Activated gamma-delta T cell treated with Interleukin-2 at 50 U/mL for 16 hours (primary cell): ENCODE data around the gene PRKCB.
"Not testable (repeated sequence)": the region's sequence is repeated elsewhere in the genome, so short reads cannot be mapped to it uniquely, and the experiment has no call there.

Source experiments
- DNase-seq: peaks from one replicate; pipeline ENCODE4 v3.0.0-alpha.2; 2020

The PRKCB gene

DNA sequence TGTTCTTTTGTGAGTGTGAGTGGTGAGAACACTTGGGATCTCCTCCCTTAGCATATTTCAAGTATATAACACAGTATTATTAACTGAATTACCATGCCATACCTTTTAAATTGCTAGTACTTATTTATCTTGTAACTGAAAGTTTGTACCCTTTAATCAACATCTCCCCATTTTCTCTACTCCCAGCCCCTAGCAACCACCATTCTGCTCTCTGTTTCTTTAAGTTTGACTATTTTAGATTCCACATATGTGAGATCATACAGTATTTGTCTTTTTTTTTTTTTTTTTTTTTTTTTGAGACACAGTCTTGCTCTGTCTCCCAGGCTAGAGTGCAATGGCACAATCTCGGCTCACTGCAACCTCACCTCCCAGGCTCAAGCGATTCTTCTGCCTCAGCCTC is 302.8 kb downstream of the PRKCB start:
- DNase-seq, result no peak

DNA sequence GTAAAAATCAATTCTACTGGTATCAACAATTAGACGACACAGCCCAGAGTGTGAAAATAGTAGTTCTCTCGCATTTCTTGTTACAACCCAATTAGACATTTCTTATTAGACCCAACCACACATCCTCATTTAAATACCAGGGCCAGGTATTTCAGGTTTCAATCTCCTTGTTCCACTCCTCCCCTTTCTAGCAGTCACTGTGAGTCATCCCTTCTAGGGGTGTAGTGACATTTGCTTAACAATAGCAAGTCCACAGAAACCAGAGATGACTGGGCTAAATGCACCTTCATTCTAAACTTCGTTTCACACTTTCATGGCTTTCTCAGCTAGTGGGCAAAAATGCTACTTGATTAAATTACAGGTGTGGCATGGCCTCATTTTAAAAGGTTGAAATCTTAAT is 303.5 kb downstream of the PRKCB start:
- no peak for DNase-seq

DNA sequence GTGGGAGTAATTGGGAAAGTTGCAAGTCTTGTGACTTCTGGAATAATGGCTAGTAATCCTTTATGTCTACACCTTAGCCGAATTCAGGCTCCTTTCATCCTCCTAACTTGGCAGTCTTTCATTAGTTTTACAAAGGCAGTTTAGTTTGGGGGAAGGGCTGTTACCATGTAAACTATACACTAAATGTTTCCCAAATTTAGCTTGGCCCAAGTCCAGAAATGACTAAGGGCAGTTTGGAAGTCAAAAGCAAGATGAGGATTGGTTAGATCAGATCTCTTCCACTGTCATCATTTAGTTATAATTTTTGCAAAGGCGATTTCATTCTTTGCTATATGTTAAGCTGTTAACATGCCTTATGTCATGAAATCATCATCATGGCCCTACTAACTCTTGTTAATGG is 304.9 kb downstream of the PRKCB start:
- no peak for DNase-seq

DNA sequence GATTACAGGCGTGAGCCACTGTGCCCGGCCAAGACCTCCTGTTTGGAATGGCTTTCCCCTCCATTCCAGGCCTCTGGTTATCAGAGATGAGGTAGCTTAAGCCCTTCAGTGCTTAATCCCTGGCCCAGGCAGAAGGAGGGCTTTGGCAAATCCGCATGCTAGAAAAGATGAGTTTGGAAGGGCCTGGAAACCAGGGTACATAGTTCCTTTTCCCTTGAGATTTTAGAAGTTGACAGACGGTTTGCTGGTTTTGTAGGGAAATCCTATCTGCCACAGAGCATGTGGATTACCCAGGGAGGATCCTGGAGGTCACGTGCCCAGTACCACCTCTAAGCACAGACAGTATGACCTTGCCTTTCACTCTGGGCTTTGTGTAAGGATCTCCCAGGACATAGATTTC is 305.7 kb downstream of the PRKCB start:
- DNase-seq, result no peak

DNA sequence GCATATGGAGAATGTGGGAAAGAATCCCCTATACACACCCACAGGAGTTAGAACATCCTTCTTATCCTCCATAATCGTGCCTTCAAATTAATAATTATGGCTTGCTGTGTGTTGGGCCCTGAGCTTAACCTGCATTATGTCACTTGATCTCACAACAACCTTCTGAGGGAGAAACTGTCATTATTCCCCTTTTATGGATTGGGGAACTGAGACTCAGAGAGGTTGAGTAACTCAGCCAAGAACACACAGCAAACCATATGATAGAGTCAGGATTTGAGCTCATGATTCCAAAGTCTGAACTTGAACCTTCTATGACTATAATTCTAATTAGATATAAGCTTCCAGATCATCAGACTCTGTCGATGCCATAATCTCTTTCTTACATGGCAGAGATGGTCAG is 306.1 kb downstream of the PRKCB start:
- DNase-seq, result no peak

DNA sequence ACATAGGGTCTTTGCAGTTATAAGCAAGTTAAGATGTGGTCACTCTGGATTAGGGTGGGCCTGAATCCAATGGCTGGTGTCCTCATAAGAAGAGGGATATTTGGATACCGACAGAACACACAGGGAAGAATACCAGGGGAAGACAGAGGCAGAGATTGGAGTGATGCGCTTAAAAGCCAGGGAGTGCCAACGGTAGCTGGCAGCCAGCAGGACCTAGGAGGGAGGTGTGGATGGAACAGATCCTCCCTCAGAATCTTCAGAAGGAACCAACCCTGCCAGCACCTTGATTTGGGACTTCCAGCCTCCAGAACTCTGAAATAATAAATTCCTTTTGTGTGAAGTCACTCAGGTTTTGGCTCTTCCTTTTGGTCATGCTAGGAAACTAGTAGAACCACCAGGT is 310.1 kb downstream of the PRKCB start:
- no peak for DNase-seq

DNA sequence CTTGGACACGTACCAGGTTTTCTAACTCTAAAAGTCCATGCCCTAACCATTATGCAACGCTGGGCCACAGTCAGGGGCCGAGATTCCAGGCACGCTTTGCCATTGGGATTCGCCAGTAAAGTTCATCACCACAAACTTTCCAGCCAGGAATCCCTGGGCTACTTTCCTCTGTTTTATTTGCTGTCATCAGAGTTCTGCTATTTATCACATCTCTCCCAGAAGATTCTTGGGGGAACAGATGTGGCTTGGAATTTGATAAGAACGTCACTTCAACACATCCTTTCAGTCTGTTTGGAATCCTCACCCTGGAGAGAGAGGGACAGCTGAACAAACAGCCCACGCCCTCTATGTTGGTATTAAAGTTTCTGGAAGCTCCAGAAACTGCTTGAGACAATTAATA is 310.7 kb downstream of the PRKCB start:
- no peak for DNase-seq

DNA sequence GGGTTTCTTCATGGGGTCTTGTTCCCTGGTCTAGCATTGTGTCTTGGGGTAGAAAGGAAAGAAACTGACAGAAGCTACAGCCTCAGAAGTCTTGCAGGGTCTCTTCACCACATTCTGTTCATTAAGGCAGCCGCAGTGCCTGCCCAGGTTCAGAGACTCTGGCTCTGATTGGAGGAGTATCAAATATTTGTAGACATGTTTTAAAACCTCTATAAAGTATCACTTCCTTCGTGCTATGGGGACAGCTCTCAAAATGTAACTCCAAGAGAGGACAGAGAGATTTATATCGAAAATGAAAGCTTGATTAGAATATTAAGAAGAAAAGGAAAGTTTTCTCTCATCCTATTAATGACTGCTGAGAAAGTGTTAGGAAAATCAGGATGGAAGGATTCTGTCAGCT is 313.3 kb downstream of the PRKCB start:
- DNase-seq, result no peak

DNA sequence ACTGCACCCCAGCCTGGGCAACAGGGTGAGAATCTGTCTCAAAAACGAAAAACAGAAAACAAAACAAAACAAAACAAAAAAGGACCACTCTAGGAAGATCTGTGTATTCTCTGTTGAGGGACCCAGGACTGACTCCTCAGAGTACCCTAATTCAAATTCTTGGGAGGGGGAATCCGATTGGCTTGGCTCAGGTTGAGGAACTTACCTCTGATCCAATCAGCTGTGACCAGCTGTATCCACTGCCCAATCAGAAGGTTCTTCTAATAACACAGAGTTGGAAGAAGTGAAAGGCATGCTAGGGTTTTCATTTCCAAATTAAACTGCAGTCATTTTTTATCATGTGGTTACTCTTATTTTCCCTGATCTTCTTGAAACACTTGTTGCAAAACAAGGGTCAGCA is 314.5 kb downstream of the PRKCB start:
- DNase-seq, result no peak

DNA sequence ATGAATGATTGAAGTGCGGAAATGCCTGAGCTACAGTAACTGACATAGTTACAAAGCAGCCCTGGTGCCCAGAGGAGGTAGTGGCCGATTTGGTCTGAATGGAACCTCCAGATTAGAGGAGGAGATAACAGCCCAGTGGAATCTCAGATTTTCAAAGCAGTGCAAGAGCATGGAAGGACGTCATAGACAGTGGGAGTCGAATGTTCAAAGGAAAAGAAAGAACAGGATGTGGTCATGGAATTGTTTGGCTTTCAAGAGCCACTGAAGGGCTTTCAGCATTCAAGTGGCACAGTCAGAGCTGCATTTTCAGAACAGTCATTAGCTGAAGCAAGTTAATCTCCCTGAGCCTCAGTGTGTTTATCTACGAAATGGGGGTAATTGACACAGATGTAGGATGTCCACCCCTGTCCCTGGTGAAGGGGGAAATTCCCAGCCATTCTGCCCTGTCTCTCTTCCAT is 315.7 kb downstream of the PRKCB start:
- no peak for DNase-seq

DNA sequence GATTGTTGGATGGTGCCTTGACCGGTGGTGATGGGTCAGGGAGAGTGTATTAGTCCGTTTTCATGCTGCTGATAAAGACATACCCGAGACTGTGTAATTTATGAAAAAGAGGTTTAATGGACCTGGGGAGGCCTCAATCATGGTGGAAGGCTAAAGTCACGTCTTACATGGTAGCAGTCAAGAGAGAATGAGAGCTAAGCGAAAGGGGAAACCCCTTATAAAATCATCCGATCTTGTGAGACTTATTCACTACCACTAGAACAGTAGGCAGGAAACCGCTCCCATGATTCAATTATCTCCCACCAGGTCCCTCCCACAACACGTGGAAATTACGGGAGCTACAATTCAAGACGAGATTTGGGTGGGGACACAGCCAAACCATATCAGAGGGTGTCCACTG is 316.3 kb downstream of the PRKCB start:
- DNase-seq, result not testable (repeated sequence)

DNA sequence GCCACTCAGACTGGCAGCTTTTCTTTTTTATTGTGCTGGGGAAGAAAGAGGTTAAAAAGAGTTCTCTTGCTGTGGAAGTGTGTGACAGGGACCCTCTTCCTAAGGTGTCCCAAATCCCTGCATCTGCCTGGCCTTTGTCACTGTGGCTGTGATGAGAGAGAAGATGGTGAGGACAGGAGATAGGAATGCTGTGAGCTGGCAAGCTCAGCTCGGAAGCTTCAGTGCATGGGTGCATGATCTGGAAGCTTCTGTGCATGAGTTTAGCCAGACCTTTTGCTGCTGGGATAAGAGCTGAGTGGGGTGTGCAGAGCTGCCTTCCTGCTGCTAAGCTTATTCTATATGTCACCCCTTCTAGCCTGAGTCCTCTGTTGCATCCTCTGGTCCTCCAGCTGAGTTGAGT is 317.0 kb downstream of the PRKCB start:
- no peak for DNase-seq

DNA sequence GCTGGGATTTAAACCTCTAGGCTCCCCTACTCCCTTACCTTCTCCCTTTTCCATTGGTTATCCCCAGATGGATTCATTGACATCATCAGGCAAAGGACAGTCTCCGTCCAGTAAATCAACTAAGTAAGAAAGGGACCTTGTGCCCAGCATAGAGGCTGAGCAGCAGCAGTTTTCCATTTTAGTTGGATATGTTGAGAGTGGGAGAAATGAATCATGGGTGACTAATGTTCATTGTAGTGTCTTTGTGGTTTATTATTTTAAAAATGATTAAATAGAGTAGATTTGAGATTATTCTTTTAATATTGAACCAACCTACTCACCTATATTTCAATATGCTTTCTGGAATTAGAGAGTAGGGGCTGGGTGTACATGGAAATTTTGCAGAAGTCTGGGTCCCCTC is 321.0 kb downstream of the PRKCB start:
- DNase-seq, result no peak

DNA sequence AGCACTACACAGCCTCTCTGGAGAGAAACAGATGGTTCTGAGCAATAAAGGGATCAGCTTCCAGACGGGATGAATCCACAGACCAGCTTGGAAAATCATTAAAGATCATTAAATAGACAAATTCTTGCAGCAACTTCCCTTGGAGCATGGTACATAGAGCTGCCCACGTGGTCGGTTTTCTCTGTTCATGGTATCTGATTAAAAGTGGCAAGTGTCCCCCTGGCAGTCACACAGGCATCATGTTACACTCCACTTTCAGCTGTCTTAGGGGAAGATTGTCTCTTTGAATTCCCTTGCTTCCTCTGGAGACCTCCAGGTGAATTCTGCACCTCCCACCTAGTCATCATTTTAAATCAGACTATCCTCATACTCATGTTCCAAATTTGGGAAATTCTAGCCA is 328.2 kb downstream of the PRKCB start:
- DNase-seq, result no peak

DNA sequence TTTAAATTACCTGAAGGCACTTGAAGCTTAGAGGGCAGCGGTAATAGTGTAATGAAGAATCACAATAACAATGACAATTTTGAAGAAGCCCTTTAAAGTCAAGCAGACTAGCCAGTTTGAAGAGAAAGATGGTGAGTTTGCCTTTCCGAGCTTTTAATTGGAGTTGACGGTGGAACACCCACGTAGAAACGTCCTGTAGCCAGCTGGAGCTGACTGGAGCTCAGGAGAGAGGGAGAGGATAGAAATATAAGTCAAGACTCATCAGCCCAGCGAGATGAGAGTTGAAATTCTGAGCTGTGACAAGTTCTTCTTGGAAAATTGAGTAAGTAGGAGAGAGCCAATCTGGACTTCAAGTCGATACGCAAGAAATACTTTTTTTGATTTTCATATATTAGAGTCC is 328.6 kb downstream of the PRKCB start:
- no peak for DNase-seq

DNA sequence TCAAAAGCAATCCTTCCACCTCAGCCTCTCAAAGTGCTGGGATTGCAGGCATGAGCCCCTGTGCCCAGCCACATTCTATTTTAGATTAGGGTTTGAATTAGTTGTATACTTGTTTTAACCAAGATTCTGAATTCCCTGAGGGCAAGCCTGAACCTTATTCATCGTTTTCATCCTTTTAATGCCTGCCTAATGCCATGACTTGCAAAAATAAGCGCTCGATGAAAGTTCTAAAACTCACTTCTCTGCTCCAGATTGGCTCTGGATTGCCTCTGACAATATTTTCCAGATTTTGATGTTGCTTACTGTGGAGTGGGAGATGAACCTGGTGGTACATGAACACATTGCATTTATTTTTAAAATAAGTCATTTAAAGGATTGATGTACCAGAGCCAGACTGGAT is 329.5 kb downstream of the PRKCB start:
- DNase-seq, result no peak

DNA sequence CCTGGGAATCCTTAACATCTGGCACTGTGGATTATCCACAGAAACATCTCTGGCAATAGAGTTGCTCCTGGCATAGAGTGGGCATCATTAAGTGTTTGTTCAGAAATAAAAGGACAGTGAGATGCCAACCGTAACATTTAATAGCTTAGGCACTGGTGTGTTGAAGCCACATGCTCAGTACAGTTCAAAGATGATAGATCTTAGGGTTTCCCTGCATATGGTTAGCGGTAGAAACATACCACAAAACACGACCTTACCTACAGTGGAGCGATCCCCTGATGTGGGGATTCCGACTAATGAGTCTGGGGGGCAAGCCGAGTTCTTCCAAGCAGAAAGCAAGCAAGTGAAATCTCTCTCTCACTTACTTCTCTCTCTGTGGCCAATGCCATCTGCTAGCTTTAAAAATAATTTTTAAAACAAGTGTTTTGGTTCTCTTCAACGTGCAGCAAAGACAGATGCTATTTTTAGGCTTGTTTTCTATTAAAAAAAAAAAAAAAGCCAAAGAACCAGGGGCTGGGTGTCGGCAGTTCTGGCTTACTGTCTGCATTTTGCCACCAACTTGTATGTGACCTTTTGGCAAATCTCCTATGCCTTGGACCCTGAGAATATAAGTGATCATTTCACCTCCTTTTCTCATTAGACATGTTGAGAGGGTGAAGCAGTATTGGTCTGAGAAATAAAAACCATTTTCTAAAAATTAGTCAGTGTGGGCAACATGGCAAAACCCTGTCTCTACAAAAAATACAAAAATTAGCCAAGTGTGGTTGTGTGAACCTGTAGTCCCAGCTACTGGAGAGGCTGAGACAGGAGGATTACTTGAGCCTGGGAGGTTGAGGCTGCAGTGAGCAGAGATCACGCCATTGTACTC is 331.1 kb downstream of the PRKCB start:
- DNase-seq, result no peak

DNA sequence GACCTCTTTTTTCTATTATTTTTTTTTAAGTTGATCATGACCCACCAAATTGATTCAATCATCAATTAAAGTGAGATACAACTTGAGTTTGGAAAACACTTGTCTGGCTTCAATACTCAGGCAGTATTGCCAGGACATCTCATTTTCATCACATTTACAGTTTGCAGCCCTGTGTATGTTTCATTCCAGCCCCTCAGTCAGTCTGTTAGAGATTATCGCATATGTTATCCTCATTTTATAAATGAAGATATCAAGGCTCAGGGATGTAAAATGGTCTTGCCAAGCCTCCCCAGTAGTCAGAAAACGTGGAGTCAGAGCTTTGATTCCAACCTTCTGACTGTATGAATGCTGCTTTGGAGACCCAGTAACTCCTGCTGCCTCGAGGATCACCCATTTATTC is 333.1 kb downstream of the PRKCB start:
- no peak for DNase-seq

DNA sequence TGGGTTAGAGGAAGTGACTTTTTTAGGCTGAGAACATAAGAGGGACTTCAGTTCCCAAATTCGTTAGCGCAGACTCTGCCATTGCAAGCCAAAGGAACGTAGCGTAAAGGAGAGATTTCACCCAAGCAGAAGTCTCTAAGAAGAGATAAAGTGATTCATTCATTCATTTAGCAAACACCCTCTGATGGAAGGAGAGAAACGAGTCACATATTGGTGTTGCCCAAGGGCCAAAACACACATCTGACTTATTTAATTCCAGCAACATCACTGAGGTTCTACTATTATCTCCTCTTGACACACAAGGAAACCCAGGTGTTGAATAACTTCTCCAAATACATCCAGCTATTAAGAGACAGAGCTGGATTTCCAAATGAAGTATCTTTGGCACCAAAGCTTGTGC is 334.6 kb downstream of the PRKCB start:
- DNase-seq, result no peak

DNA sequence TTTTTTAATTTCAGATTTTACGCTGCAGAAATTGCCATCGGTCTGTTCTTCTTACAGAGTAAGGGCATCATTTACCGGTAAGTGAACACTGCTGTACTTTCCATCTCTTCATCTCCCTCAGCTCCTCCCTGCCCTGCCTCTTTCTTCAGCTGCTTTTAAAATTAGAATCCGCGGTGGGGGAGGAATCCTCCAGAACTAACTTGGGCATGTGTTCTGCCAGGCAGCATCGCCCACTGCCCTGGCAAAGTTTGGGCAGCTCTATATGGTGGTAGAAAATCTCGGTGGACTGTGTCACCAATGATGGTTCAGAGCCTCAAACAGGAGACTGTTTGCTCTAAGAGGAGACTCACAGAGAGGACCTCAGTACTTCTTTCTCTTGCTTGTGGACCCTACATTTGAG is 338.7 kb downstream of the PRKCB start:
- no peak for DNase-seq

DNA sequence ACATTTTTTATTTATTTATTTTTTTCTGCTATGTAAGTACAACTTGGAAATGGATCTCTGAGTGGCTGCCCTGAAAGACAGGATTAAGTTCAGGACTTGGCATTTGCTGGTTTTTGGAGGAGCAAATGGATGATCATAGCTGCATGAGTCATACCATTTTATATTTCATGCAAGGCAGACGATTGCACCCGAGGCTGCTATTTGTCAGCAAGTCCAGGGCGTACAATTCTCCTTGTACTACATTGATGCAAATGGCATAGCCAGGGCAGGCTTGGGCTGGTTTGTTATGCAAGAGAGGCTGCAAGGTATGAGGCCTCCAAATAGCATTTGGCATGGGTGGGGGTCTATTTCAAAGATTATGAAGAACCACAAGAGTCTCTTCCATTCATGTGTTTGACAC is 339.2 kb downstream of the PRKCB start:
- DNase-seq, result no peak

DNA sequence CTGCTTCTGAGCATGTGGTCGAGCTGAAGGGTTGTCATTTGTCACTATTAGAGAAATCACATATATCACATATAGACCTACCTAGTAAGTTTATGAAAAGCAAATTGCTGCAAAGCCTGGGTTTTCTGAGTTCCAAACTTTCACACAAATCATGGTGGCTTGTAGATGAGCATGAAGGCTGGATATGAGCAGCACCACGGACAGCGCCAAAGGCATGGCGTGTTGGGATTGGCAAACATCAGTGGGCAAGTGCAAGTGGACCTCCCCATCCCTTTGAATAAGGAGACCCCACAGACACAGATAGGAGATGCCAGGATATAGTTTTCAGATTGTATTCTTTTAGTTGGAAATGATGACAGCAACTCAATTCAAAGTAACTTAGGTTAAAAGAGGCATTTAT is 342.7 kb downstream of the PRKCB start:
- DNase-seq, result peak; percentile 4

DNA sequence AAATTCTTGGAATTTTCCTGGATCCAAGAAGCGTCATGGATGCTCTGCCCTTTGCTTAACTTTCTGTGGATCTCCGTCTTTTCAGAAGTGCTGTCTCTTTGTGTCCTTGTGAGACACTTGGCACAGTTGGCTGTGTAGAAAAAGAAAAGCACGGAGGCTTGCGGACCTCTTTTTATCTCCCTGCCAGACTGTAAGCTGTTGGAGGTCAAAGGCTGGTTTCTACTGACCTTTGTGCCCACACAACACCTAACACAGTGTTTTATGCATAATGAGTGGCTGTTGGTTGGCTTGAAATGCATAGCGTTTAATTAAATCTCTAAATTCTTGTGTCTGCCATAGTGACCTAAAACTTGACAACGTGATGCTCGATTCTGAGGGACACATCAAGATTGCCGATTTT is 344.7 kb downstream of the PRKCB start:
- DNase-seq, result no peak

DNA sequence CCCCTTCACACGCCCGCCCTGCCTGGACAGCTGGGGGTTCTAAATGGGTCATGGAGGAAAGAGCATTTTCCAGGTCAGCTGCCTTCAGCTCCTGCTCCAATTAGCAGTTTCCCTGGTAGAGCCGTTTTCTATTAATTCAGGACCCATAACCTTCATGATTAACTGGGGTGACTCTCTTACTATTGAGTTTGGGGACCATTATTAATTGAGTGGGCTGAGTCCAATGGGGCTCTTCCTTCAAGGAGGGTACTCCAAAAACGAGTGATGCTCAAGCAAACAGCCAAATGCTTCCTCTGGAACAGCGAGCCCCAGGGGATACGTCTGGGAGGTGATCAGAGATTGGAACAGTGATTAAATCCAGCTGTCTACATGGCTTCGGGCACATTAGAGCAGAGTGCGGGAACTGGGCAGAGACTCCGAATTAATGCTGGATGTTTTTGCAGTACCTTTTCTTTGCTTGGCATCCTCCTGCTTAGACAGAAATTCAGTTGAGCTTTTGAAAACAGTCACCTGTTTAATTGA is 352.3 kb downstream of the PRKCB start:
- DNase-seq, result no peak

DNA sequence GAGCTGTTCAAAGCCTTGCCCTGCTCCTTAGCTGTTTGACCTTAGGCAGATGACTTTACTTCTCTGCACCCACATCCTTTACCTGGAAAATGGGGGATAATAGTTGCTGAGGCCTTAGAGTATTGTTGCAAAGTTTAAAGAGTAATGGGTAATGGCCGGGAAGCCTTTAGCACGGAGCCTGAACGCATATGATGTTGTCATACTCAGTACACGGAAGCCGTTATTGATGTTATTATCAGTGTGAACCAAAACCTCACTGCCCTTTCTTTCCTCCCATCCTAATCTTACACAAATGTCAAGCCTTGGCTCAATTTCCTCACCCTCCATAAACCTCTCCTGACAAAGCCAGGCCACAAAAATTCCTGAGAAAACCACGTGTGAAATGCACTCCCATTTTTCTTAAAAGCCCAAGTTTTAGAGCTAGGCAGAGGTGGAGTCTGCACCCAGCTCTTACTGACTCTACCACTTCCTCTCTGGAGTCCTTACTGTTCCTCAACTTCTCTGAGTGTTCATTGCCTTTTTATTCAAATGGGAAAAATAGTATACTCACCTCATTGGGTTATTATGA is 353.1 kb downstream of the PRKCB start:
- DNase-seq, result no peak
